GM23338 (cell line): ENCODE data around the gene PRKCI. TPM values are rescaled to one million over a fixed set of nuclear protein-coding genes. Genes with fewer than 3 reads are reported as not detected.

Experiments
- ATAC-seq: fragments of 200-7000 bp; cut with Tn5 transposase; 3 replicates; pipeline ENCODE4 v1.9.1; 2020
- DNase-seq: peaks from one replicate; pipeline ENCODE4 v3.0.0-alpha.2; 2015; ENCODE audit warnings: low spot score
- H2AFZ ChIP-seq: fragments of 200-600 bp; sonication (generic); 2 replicates; pipeline ENCODE4 v1.8.0; 2016; ENCODE audit warnings: antibody characterized with exemption, mild to moderate bottlenecking, moderate library complexity
- H3F3A ChIP-seq: fragments of 200-600 bp; sonication (generic); replicated peaks from 2 replicates; pipeline ENCODE4 v1.8.0; 2017; ENCODE audit warnings: antibody characterized with exemption, mixed run types, low read depth
- H3K27ac ChIP-seq: fragments of 200-600 bp; sonication (generic); 2 replicates; pipeline ENCODE4 v1.6.1; 2016; ENCODE audit warnings: low read depth
- H3K27me3 ChIP-seq: fragments of 200-600 bp; sonication (generic); 2 replicates; pipeline ENCODE4 v1.8.0; 2016; ENCODE audit warnings: mild to moderate bottlenecking, mixed run types, moderate library complexity; ENCODE audit not compliant: insufficient read depth
- H3K36me3 ChIP-seq: fragments of 200-600 bp; sonication (generic); 2 replicates; pipeline ENCODE4 v1.8.0; 2016; ENCODE audit warnings: mild to moderate bottlenecking; ENCODE audit not compliant: insufficient read depth
- H3K4me1 ChIP-seq: fragments of 200-600 bp; sonication (generic); 2 replicates; pipeline ENCODE4 v1.8.0; 2016; ENCODE audit warnings: mild to moderate bottlenecking, moderate library complexity; ENCODE audit not compliant: insufficient read depth
- H3K4me2 ChIP-seq: fragments of 200-600 bp; sonication (generic); 2 replicates; pipeline ENCODE4 v1.7.1; 2017; ENCODE audit warnings: mixed run types
- H3K4me3 ChIP-seq: fragments of 200-600 bp; sonication (generic); 2 replicates; pipeline ENCODE4 v1.6.1; 2016; ENCODE audit warnings: mixed run types
- H3K79me2 ChIP-seq: fragments of 200-600 bp; sonication (generic); replicated peaks from 2 replicates; pipeline ENCODE4 v1.8.0; 2017; ENCODE audit warnings: mild to moderate bottlenecking; ENCODE audit not compliant: insufficient read depth
- H3K9me2 ChIP-seq: fragments of 200-600 bp; sonication (generic); 2 replicates; pipeline ENCODE4 v1.8.0; 2017; ENCODE audit not compliant: insufficient read depth
- H4K20me1 ChIP-seq: fragments of 200-600 bp; sonication (generic); replicated peaks from 2 replicates; pipeline ENCODE4 v1.8.0; 2017; ENCODE audit warnings: mild to moderate bottlenecking; ENCODE audit not compliant: insufficient read depth
- H3K27ac Mint-ChIP-seq: 2 replicates; pipeline ENCODE4 v1.8.0; 2020; ENCODE audit warnings: inconsistent platforms, mild to moderate bottlenecking, moderate library complexity, mixed read lengths
- H3K27me3 Mint-ChIP-seq: 3 replicates; pipeline ENCODE4 v1.8.0; 2022; ENCODE audit warnings: low read depth, mild to moderate bottlenecking, moderate library complexity, mixed read lengths, inconsistent platforms; ENCODE audit not compliant: insufficient read depth, poor library complexity
- H3K36me3 Mint-ChIP-seq: 3 replicates; pipeline ENCODE4 v1.8.0; 2021; ENCODE audit warnings: low read depth, mild to moderate bottlenecking, inconsistent platforms, moderate library complexity, mixed read lengths
- H3K4me1 Mint-ChIP-seq: 3 replicates; pipeline ENCODE4 v1.8.0; 2020; ENCODE audit warnings: mild to moderate bottlenecking, inconsistent platforms, mixed read lengths
- H3K4me3 Mint-ChIP-seq: 3 replicates; pipeline ENCODE4 v1.8.0; 2021; ENCODE audit warnings: moderate library complexity, mild to moderate bottlenecking, inconsistent platforms, mixed read lengths
- H3K9me3 Mint-ChIP-seq: 3 replicates; pipeline ENCODE4 v1.8.0; 2020; ENCODE audit warnings: moderate library complexity, mild to moderate bottlenecking, inconsistent platforms, mixed read lengths
- CREB1 ChIP-seq: fragments of 250-450 bp; sonication (Bioruptor Pico); IDR thresholded peaks from 2 replicates; pipeline ENCODE4 v1.5.0; 2020; ENCODE audit warnings: low read depth, mild to moderate bottlenecking, moderate library complexity
- CTCF ChIP-seq, 2 experiments: fragments of 200-600 bp in 1 of 2; sonication (generic) in 1 of 2; conservative IDR thresholded peaks; 2 replicates each; pipeline versions ENCODE4 v1.5.1 to v1.6.1; 2016 to 2017; ENCODE audit warnings: antibody characterized with exemption in 2 of 2, low read depth in 2 of 2, mild to moderate bottlenecking in 2 of 2, moderate library complexity in 1 of 2
- ETS1 ChIP-seq: IDR thresholded peaks from 2 replicates; pipeline ENCODE4 v1.6.1; 2016; ENCODE audit warnings: antibody characterized with exemption
- EZH2 ChIP-seq: fragments of 200-600 bp; sonication (generic); IDR thresholded peaks from one replicate; pipeline ENCODE4 v1.8.0; 2017; ENCODE audit warnings: antibody characterized with exemption, mild to moderate bottlenecking, low read depth; ENCODE audit not compliant: unreplicated experiment
- EZH2phosphoT487 ChIP-seq: fragments of 200-600 bp; sonication (generic); IDR thresholded peaks from one replicate; pipeline ENCODE4 v1.8.1; 2018; ENCODE audit warnings: antibody characterized with exemption; ENCODE audit not compliant: unreplicated experiment
- JUNB ChIP-seq: IDR thresholded peaks from one replicate; pipeline ENCODE4 v1.6.1; 2016; ENCODE audit warnings: antibody characterized with exemption; ENCODE audit not compliant: unreplicated experiment
- NANOG ChIP-seq: IDR thresholded peaks from 2 replicates; pipeline ENCODE4 v1.6.1; 2016; ENCODE audit warnings: antibody characterized with exemption, borderline replicate concordance
- POLR2AphosphoS5 ChIP-seq: IDR thresholded peaks from 2 replicates; pipeline ENCODE4 v1.6.1; 2016; ENCODE audit warnings: antibody characterized with exemption, low read depth
- REST ChIP-seq: IDR thresholded peaks from one replicate; pipeline ENCODE4 v1.6.1; 2018; ENCODE audit warnings: antibody characterized with exemption; ENCODE audit not compliant: unreplicated experiment
- STAT1 ChIP-seq: IDR thresholded peaks from one replicate; pipeline ENCODE4 v1.6.1; 2016; ENCODE audit warnings: antibody characterized with exemption; ENCODE audit not compliant: unreplicated experiment
- ZNF114 ChIP-seq: fragments of 250-450 bp; sonication (Bioruptor Pico); IDR thresholded peaks from 2 replicates; pipeline ENCODE4 v1.5.0; 2020; ENCODE audit warnings: mild to moderate bottlenecking, moderate library complexity
- ZNF331 ChIP-seq: fragments of 250-450 bp; sonication (Bioruptor Pico); IDR thresholded peaks from 2 replicates; pipeline ENCODE4 v1.5.0; 2020; ENCODE audit warnings: low read depth, mild to moderate bottlenecking, moderate library complexity
- polyA plus RNA-seq: library from polyadenylated mRNA; unstranded; fragments of >200 nt; fragmentation: Nextera tagmentation; extraction: Ambion mirVana; gene quantifications from 2 replicates; pipeline ENCODE4 v1.2.1, GENCODE V29; 2016
- total RNA-seq: library from RNA; depleted of rRNA; stranded (reverse); fragments of >200 nt; shearing (Covaris generic); gene quantifications from 2 replicates; pipeline ENCODE4 v1.2.3, GENCODE V29; 2014

Gene PRKCI
- total and polyA plus RNA-seq, 2 experiments from 2014 or later, result 58.0 to 119 TPM

- H3K27me3 ChIP-seq, result no peaks in the 10 kb centered on the region
- H3F3A ChIP-seq, result no peaks in the 10 kb centered on the region
- ATAC-seq, result no peak
- Mint-ChIP-seq H3K36me3 (peaks cover 41% of the 10 kb centered on the region), H3K27ac (peak overlapping the region; percentile 88), H3K9me3 (no peaks in the 10 kb centered on the region), H3K4me1 (peaks cover 2% of the 10 kb centered on the region; the same call in 2 of the 3 replicates), H3K27me3 (peaks cover 3% of the 10 kb centered on the region), H3K4me3 (no peak overlapping the region)
- no peak for TF ChIP-seq EZH2
- TF ChIP-seq POLR2AphosphoS5, result no peak
- no peak for TF ChIP-seq JUNB
- no peak for TF ChIP-seq ZNF114 (CRISPR knock-in tag)
- TF ChIP-seq CREB1 (CRISPR knock-in tag), result no peak
- no peak for TF ChIP-seq STAT1
- no peak for TF ChIP-seq ZNF331 (CRISPR knock-in tag)
- no peak for TF ChIP-seq ETS1
- TF ChIP-seq REST, result no peak
- 0 out of 2 replicates have a peak, but pooled peaks cover 3% of the 10 kb centered on the region for H3K4me1 ChIP-seq
- no peak for DNase-seq
- H3K4me3 ChIP-seq, result no peak overlapping the region
- H3K9me2 ChIP-seq, result no peaks in the 10 kb centered on the region
- peaks cover 9% of the 10 kb centered on the region for H4K20me1 ChIP-seq
- H3K27ac ChIP-seq, result no peak overlapping the region
- no peak overlapping the region for H3K4me2 ChIP-seq
- H3K36me3 ChIP-seq, result peaks cover 21% of the 10 kb centered on the region
- peaks cover 44% of the 10 kb centered on the region for H3K79me2 ChIP-seq
- H2AFZ ChIP-seq, result no peak overlapping the region
Observed at GRCh38 chr3:170240671-170241070, 18.4 kb downstream of the PRKCI start.

- Mint-ChIP-seq H3K4me3 (no peak overlapping the region), H3K4me1 (peaks cover 2% of the 10 kb centered on the region; the same call in 2 of the 3 replicates), H3K9me3 (no peaks in the 10 kb centered on the region), H3K36me3 (peaks cover 38% of the 10 kb centered on the region), H3K27me3 (peaks cover 3% of the 10 kb centered on the region), H3K27ac (no peak overlapping the region)
- H3K27me3 ChIP-seq, result no peaks in the 10 kb centered on the region
- DNase-seq (no peak), ATAC-seq (no peak)
- H3K4me3 ChIP-seq, result no peak overlapping the region
- no peaks in the 10 kb centered on the region; the same call in none of the 2 replicates for H3K36me3 ChIP-seq
- H3K79me2 ChIP-seq, result peaks cover 48% of the 10 kb centered on the region
- 0 out of 2 replicates have a peak overlapping the region, but pooled peaks have one; percentile 63 for H3K27ac ChIP-seq
- H4K20me1 ChIP-seq, result peaks cover 16% of the 10 kb centered on the region; the same call in 1 of the 2 replicates
- 0 out of 2 replicates have a peak, but pooled peaks cover 3% of the 10 kb centered on the region for H3K4me1 ChIP-seq
- no peak overlapping the region for H3K4me2 ChIP-seq
- 0 out of 2 replicates have a peak, but pooled peaks cover 3% of the 10 kb centered on the region for H3F3A ChIP-seq
- H3K9me2 ChIP-seq, result no peaks in the 10 kb centered on the region
- H2AFZ ChIP-seq, result no peak overlapping the region
- no peak for TF ChIP-seq REST
- no peak for TF ChIP-seq EZH2phosphoT487
- TF ChIP-seq CREB1 (CRISPR knock-in tag), result no peak
- TF ChIP-seq STAT1, result no peak
- TF ChIP-seq ETS1, result no peak
- no peak for TF ChIP-seq JUNB
- no peak for TF ChIP-seq EZH2
- no peak for TF ChIP-seq ZNF331 (CRISPR knock-in tag)
- TF ChIP-seq CTCF (conservative IDR thresholded peaks at IDR 0.05; ENCODE audit: low read depth in 2 of 2), result no peak
- no peak for TF ChIP-seq ZNF114 (CRISPR knock-in tag)
- TF ChIP-seq NANOG, result no peak
Observed at GRCh38 chr3:170244576-170244975, 22.4 kb downstream of the PRKCI start.
